ENCODE measurements around the gene PFKFB3.

- no peak for TF ChIP-seq CTCF (IDR thresholded peaks at IDR 0.05)
- TF ChIP-seq POLR2A (IDR thresholded peaks at IDR 0.05), result no peak
Measured at GRCh38 chr10:6199131-6199733, 3.5 kb upstream of the PFKFB3 start.
